IMR-90 (cell line): Measurements from ENCODE around the gene CASTOR2. TPM values are rescaled to one million over a fixed set of nuclear protein-coding genes. Genes with fewer than 3 reads are reported as not detected.
"Not testable (repeated sequence)": the region's sequence is repeated elsewhere in the genome, so short reads cannot be mapped to it uniquely, and the experiment has no call there.

Experiments
- ATAC-seq: fragments of 200-7000 bp; cut with Tn5 transposase; 2 replicates; pipeline ENCODE4 v1.9.1; 2020; ENCODE audit warnings: low read depth, mild to moderate bottlenecking, moderate library complexity
- BruUV-seq: library from RNA; stranded (reverse); fragments of 400-500 nt; replicated peaks from 2 replicates; lab custom pipeline; 2021; lab: Mats Ljungman, UMichigan
- CTCF ChIA-PET: fragments of 300-600 bp; formaldehyde crosslinking; extraction: SDS; loops from one replicate; lab custom pipeline; 2021; ENCODE audit warnings: antibody characterized with exemption; lab: Yijun Ruan, JAX
- POLR2A ChIA-PET: fragments of 300-600 bp; sonication (Branson Sonifier 250); formaldehyde crosslinking; loops from one replicate; lab custom pipeline; 2022; ENCODE audit warnings: antibody characterized with exemption; ENCODE audit not compliant: unreplicated experiment; lab: Charles Lee
- DNase-seq: peaks from one replicate; pipeline ENCODE4 v3.0.0; 2013
- H2AFZ ChIP-seq: replicated peaks from 2 replicates; pipeline ENCODE3; 2013; ENCODE audit warnings: low read length, mild to moderate bottlenecking; ENCODE audit not compliant: poor library complexity
- H2AK5ac ChIP-seq: 2 replicates; pipeline ENCODE4 v1.6.1; 2013; ENCODE audit warnings: low read depth, low read length, inconsistent platforms
- H2AK9ac ChIP-seq: replicated peaks from 2 replicates; pipeline ENCODE3; 2013; ENCODE audit warnings: mild to moderate bottlenecking, low read depth, low read length, moderate library complexity; ENCODE audit not compliant: poor library complexity
- H2BK120ac ChIP-seq: 2 replicates; pipeline ENCODE4 v1.6.1; 2013; ENCODE audit warnings: low read depth, low read length, inconsistent platforms
- H2BK15ac ChIP-seq: 3 replicates; pipeline ENCODE4 v1.6.1; 2013; ENCODE audit warnings: low read depth, low read length, inconsistent platforms
- H2BK20ac ChIP-seq: 2 replicates; pipeline ENCODE4 v1.6.1; 2013; ENCODE audit warnings: low read depth, mild to moderate bottlenecking, inconsistent platforms, low read length, moderate library complexity
- H2BK5ac ChIP-seq: 2 replicates; pipeline ENCODE4 v1.6.1; 2013; ENCODE audit warnings: mild to moderate bottlenecking, low read depth, low read length, inconsistent platforms; ENCODE audit not compliant: poor library complexity, severe bottlenecking
- H3K14ac ChIP-seq: replicated peaks from 2 replicates; pipeline ENCODE4 v1.6.1; 2013; ENCODE audit warnings: low read depth, low read length, inconsistent platforms
- H3K18ac ChIP-seq: 2 replicates; pipeline ENCODE4 v1.6.1; 2013; ENCODE audit warnings: low read depth, low read length, control low read depth
- H3K23ac ChIP-seq: 2 replicates; pipeline ENCODE4 v1.6.1; 2013; ENCODE audit warnings: low read depth, low read length, inconsistent platforms
- H3K27ac ChIP-seq: 2 replicates; pipeline ENCODE4 v1.5.1; 2013; ENCODE audit warnings: mild to moderate bottlenecking, control low read depth, low read length; ENCODE audit not compliant: insufficient read depth
- H3K27me3 ChIP-seq: 2 replicates; pipeline ENCODE4 v1.6.1; 2013; ENCODE audit warnings: low read length; ENCODE audit not compliant: control insufficient read depth, insufficient read depth
- H3K36me3 ChIP-seq: 2 replicates; pipeline ENCODE4 v1.6.1; 2013; ENCODE audit warnings: low read length, mixed read lengths; ENCODE audit not compliant: control insufficient read depth, insufficient read depth
- H3K4ac ChIP-seq: 2 replicates; pipeline ENCODE4 v1.6.1; 2013; ENCODE audit warnings: low read depth, low read length, inconsistent platforms
- H3K4me1 ChIP-seq: 2 replicates; pipeline ENCODE4 v1.6.1; 2013; ENCODE audit warnings: low read length, mixed read lengths; ENCODE audit not compliant: control insufficient read depth, insufficient read depth
- H3K4me2 ChIP-seq: 2 replicates; pipeline ENCODE4 v1.6.1; 2013; ENCODE audit warnings: low read depth, mild to moderate bottlenecking, control low read depth, low read length, moderate library complexity
- H3K4me3 ChIP-seq: 2 replicates; pipeline ENCODE4 v1.5.1; 2013; ENCODE audit warnings: low read depth, mild to moderate bottlenecking, control low read depth, low read length, moderate library complexity; ENCODE audit not compliant: insufficient read depth
- H3K56ac ChIP-seq: 2 replicates; pipeline ENCODE4 v1.6.1; 2013; ENCODE audit warnings: low read length, inconsistent platforms; ENCODE audit not compliant: insufficient read depth; ENCODE audit errors: extremely low read depth
- H3K79me1 ChIP-seq, 2 experiments: 2 replicates each; pipeline ENCODE4 v1.6.1; 2013; ENCODE audit warnings: low read length in 2 of 2, inconsistent platforms in 1 of 2, low read depth in 1 of 2
- H3K9ac ChIP-seq: 2 replicates; pipeline ENCODE4 v1.6.1; 2013; ENCODE audit warnings: low read depth, low read length, control low read depth
- H3K9me1 ChIP-seq: 2 replicates; pipeline ENCODE4 v1.6.1; 2013; ENCODE audit warnings: low read length, inconsistent platforms; ENCODE audit not compliant: insufficient read depth
- H3K9me3 ChIP-seq: 2 replicates; pipeline ENCODE4 v1.6.1; 2013; ENCODE audit warnings: low read length; ENCODE audit not compliant: control insufficient read depth, insufficient read depth
- H4K20me1 ChIP-seq: 2 replicates; pipeline ENCODE4 v1.6.1; 2013; ENCODE audit warnings: low read length, inconsistent platforms; ENCODE audit not compliant: insufficient read depth
- H4K5ac ChIP-seq: 2 replicates; pipeline ENCODE4 v1.6.1; 2013; ENCODE audit warnings: mild to moderate bottlenecking, low read depth, low read length, control low read depth
- H4K8ac ChIP-seq, 2 experiments: 2 replicates each; pipeline ENCODE4 v1.6.1; 2013; ENCODE audit warnings: low read depth in 2 of 2, low read length in 2 of 2, control low read depth in 1 of 2, inconsistent platforms in 1 of 2
- H4K91ac ChIP-seq: 2 replicates; pipeline ENCODE4 v1.6.1; 2013; ENCODE audit warnings: low read depth, low read length, inconsistent platforms; ENCODE audit not compliant: insufficient read depth
- WGBS, 2 experiments: methylation state at CpG; one replicate each; pipeline versions ENCODE4 v1.1.5 to v1.1.7; 2013; ENCODE audit warnings: missing lambda C conversion rate in 2 of 2; ENCODE audit not compliant: insufficient read length in 1 of 2; ENCODE audit errors: extremely low coverage in 2 of 2; 5-methylcytosine and 5-hydroxymethylcytosine counted together
- dilution Hi-C: fragments of 300-500 bp; cut with HindIII; formaldehyde crosslinking; loops from one replicate; pipeline ENCODE4 v1.14.3; 2018; ENCODE audit warnings: low sequenced_read_pairs; ENCODE audit not compliant: unreplicated experiment
- in situ Hi-C: fragments of 300-500 bp; cut with MboI; formaldehyde crosslinking; loops from 3 replicates; pipeline ENCODE4 v1.14.3; 2019; ENCODE audit warnings: low sequenced_read_pairs, inconsistent platforms, mixed read lengths
- intact Hi-C: fragments of 100-400 bp; cut with micrococcal nuclease; formaldehyde crosslinking; loops from 2 replicates; pipeline ENCODE4 v1.10.0; 2022
- polyA plus RNA-seq, 3 experiments: library from polyadenylated mRNA; depleted of rRNA; stranded (reverse); fragments of >200 nt; gene quantifications; 2 replicates each; pipeline ENCODE4 v1.2.3, GENCODE V29; 2012; ENCODE audit warnings: low replicate concordance in 1 of 3
- total RNA-seq: library from RNA; depleted of rRNA; stranded (reverse); fragments of >200 nt; gene quantifications from 2 replicates; pipeline ENCODE4 v1.2.3, GENCODE V29; 2012

CASTOR2 gene
- total and polyA plus RNA-seq, 2 of the 4 experiments (the other 2 are of a cell fraction), result 5.2 to 8.0 TPM

- H2BK20ac ChIP-seq, H3K23ac ChIP-seq, H3K9me1 ChIP-seq, H2BK5ac ChIP-seq, H3K4me2 ChIP-seq, H3K4ac ChIP-seq, H2AFZ ChIP-seq, H3K56ac ChIP-seq, POLR2A ChIA-PET, H4K5ac ChIP-seq, BruUV-seq, H3K9me3 ChIP-seq, H3K18ac ChIP-seq, in situ Hi-C loops, H4K20me1 ChIP-seq, H3K9ac ChIP-seq, H3K4me3 ChIP-seq, H3K14ac ChIP-seq, intact Hi-C loops, H2AK9ac ChIP-seq, H2BK15ac ChIP-seq, H3K79me1 ChIP-seq, H2AK5ac ChIP-seq, H2BK120ac ChIP-seq, H4K91ac ChIP-seq, CTCF ChIA-PET, dilution Hi-C loops, H3K36me3 ChIP-seq, DNase-seq, H3K4me1 ChIP-seq, ATAC-seq, H4K8ac ChIP-seq, H3K27me3 ChIP-seq, H3K27ac ChIP-seq: not testable (repeated sequence)
- WGBS, 2 experiments, result no CpG with 5 or more reads among the region's 7 CpGs
Measured at GRCh38 chr7:74975959-74976358, 11.5 kb downstream of the CASTOR2 start.

- intact Hi-C loops, H3K27ac ChIP-seq, ATAC-seq, H3K9me3 ChIP-seq, CTCF ChIA-PET, POLR2A ChIA-PET, H2AFZ ChIP-seq, H2BK15ac ChIP-seq, H2AK5ac ChIP-seq, H4K5ac ChIP-seq, H3K4me3 ChIP-seq, H3K36me3 ChIP-seq, BruUV-seq, H3K18ac ChIP-seq, H3K4me1 ChIP-seq, H3K4me2 ChIP-seq, H3K9me1 ChIP-seq, in situ Hi-C loops, H3K23ac ChIP-seq, H4K8ac ChIP-seq, H2AK9ac ChIP-seq, dilution Hi-C loops, H3K27me3 ChIP-seq, H3K14ac ChIP-seq, H3K9ac ChIP-seq, H4K20me1 ChIP-seq, DNase-seq, H3K4ac ChIP-seq, H3K79me1 ChIP-seq, H2BK120ac ChIP-seq, H2BK20ac ChIP-seq, H4K91ac ChIP-seq, H3K56ac ChIP-seq, H2BK5ac ChIP-seq: not testable (repeated sequence)
- no CpG with 5 or more reads among the region's 9 CpGs for WGBS, 2 experiments
Measured at GRCh38 chr7:74977523-74977922, 13.0 kb downstream of the CASTOR2 start.
